ENCODE measurements around the gene UBE2E2. TPM values are rescaled to one million over a fixed set of nuclear protein-coding genes. Genes with fewer than 3 reads are reported as not detected.

Gene UBE2E2
- total RNA-seq, 1 donor from 2014 or later: 42.4 TPM

GRCh38 chr3:23619705-23620637 is 416.8 kb downstream of the UBE2E2 start:
- H3K4me1 Mint-ChIP-seq (ENCODE audit: unreplicated experiment): peaks cover 14% of the 10 kb centered on the region
- no peaks in the 10 kb centered on the region for H3K36me3 Mint-ChIP-seq (ENCODE audit: unreplicated experiment)
- H3K27ac Mint-ChIP-seq (ENCODE audit: unreplicated experiment): peak overlapping the region; percentile 21
- H3K27me3 Mint-ChIP-seq (ENCODE audit: unreplicated experiment): no peaks in the 10 kb centered on the region
- TF ChIP-seq, protein P1, sequence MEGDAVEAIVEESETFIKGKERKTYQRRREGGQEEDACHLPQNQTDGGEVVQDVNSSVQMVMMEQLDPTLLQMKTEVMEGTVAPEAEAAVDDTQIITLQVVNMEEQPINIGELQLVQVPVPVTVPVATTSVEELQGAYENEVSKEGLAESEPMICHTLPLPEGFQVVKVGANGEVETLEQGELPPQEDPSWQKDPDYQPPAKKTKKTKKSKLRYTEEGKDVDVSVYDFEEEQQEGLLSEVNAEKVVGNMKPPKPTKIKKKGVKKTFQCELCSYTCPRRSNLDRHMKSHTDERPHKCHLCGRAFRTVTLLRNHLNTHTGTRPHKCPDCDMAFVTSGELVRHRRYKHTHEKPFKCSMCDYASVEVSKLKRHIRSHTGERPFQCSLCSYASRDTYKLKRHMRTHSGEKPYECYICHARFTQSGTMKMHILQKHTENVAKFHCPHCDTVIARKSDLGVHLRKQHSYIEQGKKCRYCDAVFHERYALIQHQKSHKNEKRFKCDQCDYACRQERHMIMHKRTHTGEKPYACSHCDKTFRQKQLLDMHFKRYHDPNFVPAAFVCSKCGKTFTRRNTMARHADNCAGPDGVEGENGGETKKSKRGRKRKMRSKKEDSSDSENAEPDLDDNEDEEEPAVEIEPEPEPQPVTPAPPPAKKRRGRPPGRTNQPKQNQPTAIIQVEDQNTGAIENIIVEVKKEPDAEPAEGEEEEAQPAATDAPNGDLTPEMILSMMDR (IDR thresholded peaks at IDR 0.05): no peak
- H3K4me3 Mint-ChIP-seq (ENCODE audit: unreplicated experiment): no peak overlapping the region
- H3K9me3 Mint-ChIP-seq (ENCODE audit: unreplicated experiment): peaks cover 16% of the 10 kb centered on the region
- no peak for DNase-seq (ENCODE audit: extremely low spot score, unreplicated experiment)

- no peak for DNase-seq (ENCODE audit: extremely low spot score, unreplicated experiment)
- no peaks in the 10 kb centered on the region for H3K36me3 Mint-ChIP-seq (ENCODE audit: unreplicated experiment)
- no peaks in the 10 kb centered on the region for H3K27me3 Mint-ChIP-seq (ENCODE audit: unreplicated experiment)
- H3K9me3 Mint-ChIP-seq (ENCODE audit: unreplicated experiment): peaks cover 21% of the 10 kb centered on the region
- no peak overlapping the region for H3K27ac Mint-ChIP-seq (ENCODE audit: unreplicated experiment)
- H3K4me3 Mint-ChIP-seq (ENCODE audit: unreplicated experiment): no peak overlapping the region
- TF ChIP-seq, protein P1 (IDR thresholded peaks at IDR 0.05): no peak
- H3K4me1 Mint-ChIP-seq (ENCODE audit: unreplicated experiment): peaks cover 14% of the 10 kb centered on the region
These were observed 417.5 kb downstream of the UBE2E2 start for GRCh38 chr3:23620638-23621015.

- peaks cover 21% of the 10 kb centered on the region for H3K9me3 Mint-ChIP-seq (ENCODE audit: unreplicated experiment)
- TF ChIP-seq, protein P1 (IDR thresholded peaks at IDR 0.05): no peak
- peaks cover 14% of the 10 kb centered on the region for H3K4me1 Mint-ChIP-seq (ENCODE audit: unreplicated experiment)
- no peak overlapping the region for H3K4me3 Mint-ChIP-seq (ENCODE audit: unreplicated experiment)
- H3K36me3 Mint-ChIP-seq (ENCODE audit: unreplicated experiment): no peaks in the 10 kb centered on the region
- no peak for DNase-seq (ENCODE audit: extremely low spot score, unreplicated experiment)
- no peaks in the 10 kb centered on the region for H3K27me3 Mint-ChIP-seq (ENCODE audit: unreplicated experiment)
- no peak overlapping the region for H3K27ac Mint-ChIP-seq (ENCODE audit: unreplicated experiment)
These were observed 420.7 kb downstream of the UBE2E2 start for GRCh38 chr3:23623844-23624243.

GRCh38 chr3:23624305-23624704 is 421.2 kb downstream of the UBE2E2 start:
- no peaks in the 10 kb centered on the region for H3K36me3 Mint-ChIP-seq (ENCODE audit: unreplicated experiment)
- no peak overlapping the region for H3K4me3 Mint-ChIP-seq (ENCODE audit: unreplicated experiment)
- TF ChIP-seq, protein P1 (IDR thresholded peaks at IDR 0.05): no peak
- H3K27me3 Mint-ChIP-seq (ENCODE audit: unreplicated experiment): no peaks in the 10 kb centered on the region
- H3K9me3 Mint-ChIP-seq (ENCODE audit: unreplicated experiment): peaks cover 21% of the 10 kb centered on the region
- no peak for DNase-seq (ENCODE audit: extremely low spot score, unreplicated experiment)
- no peak overlapping the region for H3K27ac Mint-ChIP-seq (ENCODE audit: unreplicated experiment)
- peaks cover 13% of the 10 kb centered on the region for H3K4me1 Mint-ChIP-seq (ENCODE audit: unreplicated experiment)

DNA sequence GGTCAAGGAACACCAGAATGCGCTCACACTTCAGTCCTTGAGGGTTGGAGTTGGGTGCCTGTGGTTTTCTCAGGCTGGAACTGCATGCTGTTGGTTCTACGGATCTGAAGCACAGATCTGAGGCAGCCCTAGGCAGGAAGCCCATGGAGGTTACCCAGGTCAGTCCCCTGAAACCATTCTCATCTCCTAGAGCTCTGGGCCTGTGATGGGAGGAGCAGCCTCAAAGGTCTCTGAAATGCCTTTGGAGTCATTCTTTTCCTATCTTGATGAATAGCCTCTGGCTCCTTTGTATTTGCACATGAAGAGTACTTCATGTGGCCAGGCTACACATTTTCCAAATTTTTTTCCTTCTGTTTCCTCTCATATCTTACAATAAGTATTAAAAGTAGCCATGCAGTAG is 423.3 kb downstream of the UBE2E2 start:
- no peaks in the 10 kb centered on the region for H3K36me3 Mint-ChIP-seq (ENCODE audit: unreplicated experiment)
- TF ChIP-seq, protein P1 (IDR thresholded peaks at IDR 0.05): no peak
- peaks cover 2% of the 10 kb centered on the region for H3K27me3 Mint-ChIP-seq (ENCODE audit: unreplicated experiment)
- H3K9me3 Mint-ChIP-seq (ENCODE audit: unreplicated experiment): peaks cover 24% of the 10 kb centered on the region
- no peak for DNase-seq (ENCODE audit: extremely low spot score, unreplicated experiment)
- H3K27ac Mint-ChIP-seq (ENCODE audit: unreplicated experiment): no peak overlapping the region
- H3K4me1 Mint-ChIP-seq (ENCODE audit: unreplicated experiment): peaks cover 5% of the 10 kb centered on the region
- no peak overlapping the region for H3K4me3 Mint-ChIP-seq (ENCODE audit: unreplicated experiment)
